ENCODE measurements around the gene MAN1A2.
"Not testable (repeated sequence)": the region's sequence is repeated elsewhere in the genome, so short reads cannot be mapped to it uniquely, and the experiment has no call there.

Gene MAN1A2

DNA sequence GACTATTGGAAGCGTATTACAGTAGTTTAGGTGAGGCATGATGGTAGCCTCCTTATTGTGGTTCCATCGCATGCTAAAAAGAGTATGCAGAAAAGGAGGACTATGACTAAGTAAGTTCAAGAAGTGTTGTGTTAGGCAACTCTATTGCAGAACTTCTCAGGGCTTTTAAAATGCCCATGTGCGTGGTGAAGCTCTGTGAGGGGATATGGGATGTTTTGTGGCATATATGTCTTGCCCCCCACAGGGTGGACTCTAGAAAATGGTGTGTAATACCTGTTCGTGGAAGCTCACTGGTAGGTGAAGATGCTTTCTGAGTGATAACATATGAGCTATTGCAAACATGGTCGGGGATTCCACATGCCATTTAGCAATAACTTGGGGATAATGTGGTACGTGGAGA, 31.7 kb downstream of the MAN1A2 start:
- DNase-seq (ENCODE audit: low read depth in 3 of 3) = no peak

- no peak for DNase-seq (ENCODE audit: low read depth in 3 of 3)
Measured at GRCh38 chr1:117401761-117402160, 34.5 kb downstream of the MAN1A2 start.

- DNase-seq (ENCODE audit: low read depth in 3 of 3) = no peak
Measured at GRCh38 chr1:117403597-117403996, 36.3 kb downstream of the MAN1A2 start.

- no peak for DNase-seq (ENCODE audit: low read depth in 3 of 3)
Measured at GRCh38 chr1:117405042-117405441, 37.8 kb downstream of the MAN1A2 start.

GRCh38 chr1:117412472-117412871, 45.2 kb downstream of the MAN1A2 start:
- DNase-seq (ENCODE audit: low read depth in 3 of 3) = no peak

DNA sequence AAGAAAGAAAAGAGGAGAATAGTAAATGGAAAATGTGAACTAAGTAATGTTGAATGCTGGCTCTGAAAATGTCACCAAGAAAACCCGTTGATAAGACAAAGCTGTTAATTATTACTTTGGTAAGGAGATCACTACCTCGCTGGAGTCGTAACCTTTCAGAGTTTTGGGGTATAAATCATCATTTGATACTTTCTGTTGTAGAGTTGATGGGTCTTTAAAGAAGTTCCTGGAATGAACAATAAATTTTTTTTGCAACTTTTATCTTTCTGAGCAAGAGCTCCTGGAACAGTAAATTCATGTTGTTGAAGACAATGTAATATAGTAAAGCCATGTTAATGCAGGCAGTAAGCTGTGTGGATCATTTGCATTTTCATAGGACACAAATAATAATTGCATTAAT, 46.2 kb downstream of the MAN1A2 start:
- DNase-seq (ENCODE audit: low read depth in 3 of 3) = no peak

GRCh38 chr1:117414943-117415342, 47.7 kb downstream of the MAN1A2 start:
- no peak for DNase-seq (ENCODE audit: low read depth in 3 of 3)

- no peak for DNase-seq (ENCODE audit: low read depth in 3 of 3)
Measured at GRCh38 chr1:117416004-117416403, 48.8 kb downstream of the MAN1A2 start.

GRCh38 chr1:117416546-117417125, 49.4 kb downstream of the MAN1A2 start:
- DNase-seq (ENCODE audit: low read depth in 3 of 3) = no peak

GRCh38 chr1:117425050-117425734, 57.9 kb downstream of the MAN1A2 start:
- no peak for DNase-seq (ENCODE audit: low read depth in 3 of 3)

DNA sequence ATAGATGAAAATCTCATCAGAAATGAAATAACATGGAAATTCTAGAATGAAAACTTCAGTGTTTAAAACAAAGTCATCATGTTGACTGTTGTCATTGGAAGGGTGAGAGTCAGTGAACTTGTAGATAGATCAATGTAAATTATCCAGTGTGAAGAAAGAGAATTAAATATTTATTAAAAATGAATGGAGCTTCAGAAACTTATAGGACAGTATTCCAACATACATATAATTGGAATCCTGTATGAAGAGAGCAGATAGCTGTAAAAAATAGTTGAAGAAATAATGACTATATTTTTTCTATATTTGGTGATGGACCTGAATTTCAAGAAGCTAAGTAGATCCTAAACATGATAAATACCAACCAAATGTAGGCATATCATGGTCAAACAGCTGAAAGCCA, 60.0 kb downstream of the MAN1A2 start:
- no peak for DNase-seq (ENCODE audit: low read depth in 3 of 3)

GRCh38 chr1:117433943-117434342, 66.7 kb downstream of the MAN1A2 start:
- no peak for DNase-seq (ENCODE audit: low read depth in 3 of 3)

DNA sequence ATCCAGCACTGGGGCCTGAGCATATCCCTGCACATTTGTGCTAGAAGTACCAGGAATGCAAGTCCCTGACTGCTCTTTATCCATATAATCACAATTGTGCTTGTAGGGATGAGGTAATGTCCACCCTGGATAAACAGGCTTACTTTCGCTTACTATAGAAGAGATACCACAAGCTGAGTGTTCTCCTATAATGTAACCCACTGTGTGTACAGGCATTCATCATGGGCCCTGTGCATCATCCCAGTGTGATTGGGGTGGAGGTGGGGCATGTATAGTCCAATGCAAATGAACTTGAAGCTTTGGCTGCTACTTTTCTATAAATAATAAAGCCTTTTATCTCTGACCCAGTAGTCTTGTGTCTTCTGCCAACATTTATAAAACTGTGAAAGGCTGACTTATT, 69.3 kb downstream of the MAN1A2 start:
- no peak for DNase-seq (ENCODE audit: low read depth in 3 of 3)

DNA sequence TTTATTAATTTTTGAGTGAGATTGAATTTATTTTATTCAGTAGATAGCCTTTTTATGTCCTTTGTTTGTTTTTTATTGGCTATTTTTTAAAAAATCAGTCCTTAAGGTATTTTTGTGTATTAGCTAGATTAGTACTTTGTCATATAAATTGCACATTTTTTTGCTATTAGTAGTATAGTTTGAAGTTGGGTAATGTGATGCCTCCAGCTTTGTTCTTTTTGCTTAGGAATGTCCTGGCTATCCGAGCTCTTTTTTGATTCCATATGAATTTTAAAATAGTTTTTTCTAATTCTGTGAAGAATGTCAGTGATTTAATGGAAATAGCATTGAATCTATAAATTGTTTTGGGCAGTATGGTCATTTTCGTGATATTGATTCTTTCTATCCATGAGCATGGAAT, 80.4 kb downstream of the MAN1A2 start:
- DNase-seq (ENCODE audit: low read depth in 3 of 3) = no peak

DNA sequence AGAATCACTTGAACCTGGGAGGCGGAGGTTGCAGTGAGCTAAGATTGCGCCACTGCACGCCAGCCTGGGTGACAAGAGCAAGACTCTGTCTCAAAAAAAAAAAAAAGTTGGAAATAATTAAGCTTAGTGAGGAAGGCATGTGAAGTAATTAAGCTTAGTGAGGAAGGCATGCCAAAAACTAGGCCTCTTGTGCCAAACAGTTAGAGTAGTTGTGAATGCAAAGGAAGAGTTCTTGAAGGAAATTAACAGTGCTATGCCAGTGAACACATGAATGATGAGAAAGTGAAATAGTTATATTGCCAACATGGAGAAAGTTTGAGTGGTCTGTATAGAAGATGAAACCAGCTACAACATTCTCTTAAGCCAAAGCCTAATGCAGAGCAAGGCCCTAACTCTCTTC, 85.0 kb downstream of the MAN1A2 start:
- DNase-seq (ENCODE audit: low read depth in 3 of 3) = no peak

GRCh38 chr1:117453958-117454357, 86.7 kb downstream of the MAN1A2 start:
- DNase-seq (ENCODE audit: low read depth in 3 of 3) = no peak

DNA sequence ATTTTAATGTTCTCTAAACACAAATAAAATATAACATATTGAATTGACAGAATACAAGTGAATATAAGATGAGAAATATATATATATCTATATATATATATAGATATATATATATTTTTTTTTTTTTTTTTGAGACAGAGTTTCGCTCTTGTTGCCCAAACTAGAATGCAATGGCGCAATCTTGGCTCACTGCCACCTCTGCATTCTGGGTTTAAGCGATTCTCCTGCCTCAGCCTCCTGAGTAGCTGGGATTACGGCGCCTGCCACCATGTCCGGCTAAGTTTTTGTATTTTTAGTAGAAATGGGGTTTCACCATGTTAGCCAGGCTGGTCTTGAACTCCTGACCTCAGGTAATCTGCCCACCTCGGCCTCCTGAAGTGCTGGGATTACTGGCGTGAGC, 91.2 kb downstream of the MAN1A2 start:
- not testable (repeated sequence) for DNase-seq (ENCODE audit: low read depth in 3 of 3)

- no peak for DNase-seq (ENCODE audit: low read depth in 3 of 3)
Measured at GRCh38 chr1:117466761-117467160, 99.5 kb downstream of the MAN1A2 start.

- no peak for DNase-seq (ENCODE audit: low read depth in 3 of 3)
Measured at GRCh38 chr1:117467336-117467735, 100.1 kb downstream of the MAN1A2 start.

DNA sequence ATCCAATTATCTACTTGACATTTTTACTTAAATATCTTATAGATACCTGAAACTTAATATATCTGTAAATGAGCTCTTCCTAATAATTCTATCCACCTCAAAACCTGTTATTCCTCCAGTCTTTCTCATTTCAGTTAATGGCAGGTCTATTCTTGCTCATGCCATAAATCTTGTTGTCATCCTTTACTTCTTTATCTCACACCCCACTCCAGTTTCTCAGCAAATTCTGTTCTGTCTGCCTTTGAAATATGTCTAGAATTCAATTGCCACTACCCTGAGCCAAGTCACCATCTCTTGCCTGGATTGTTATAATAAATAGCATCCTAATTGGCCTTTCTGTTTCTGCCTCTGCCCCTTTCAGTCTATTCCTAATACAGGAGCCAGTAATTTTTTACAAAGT, 105.8 kb downstream of the MAN1A2 start:
- DNase-seq (ENCODE audit: low read depth in 3 of 3) = no peak

GRCh38 chr1:117475495-117475894, 108.2 kb downstream of the MAN1A2 start:
- not testable (repeated sequence) for DNase-seq (ENCODE audit: low read depth in 3 of 3)

DNA sequence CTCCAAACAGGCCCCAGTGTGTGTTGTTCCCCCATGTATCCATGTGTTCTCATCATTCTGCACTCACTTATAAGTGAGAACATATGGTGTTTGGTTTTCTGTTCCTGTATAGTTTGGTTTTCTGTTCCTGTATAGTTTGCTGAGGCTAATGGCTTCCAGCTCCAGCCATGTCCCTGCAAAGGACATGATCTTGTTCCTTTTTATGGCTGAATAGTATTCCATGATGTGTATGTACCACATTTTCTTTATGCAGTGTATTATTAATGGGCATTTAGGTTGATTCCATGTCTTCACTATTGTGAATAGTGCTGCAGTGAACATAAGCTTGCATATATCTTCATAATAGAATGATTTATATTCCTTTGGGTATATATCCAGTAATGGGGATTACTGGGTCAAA, 111.8 kb downstream of the MAN1A2 start:
- no peak for DNase-seq (ENCODE audit: low read depth in 3 of 3)

DNA sequence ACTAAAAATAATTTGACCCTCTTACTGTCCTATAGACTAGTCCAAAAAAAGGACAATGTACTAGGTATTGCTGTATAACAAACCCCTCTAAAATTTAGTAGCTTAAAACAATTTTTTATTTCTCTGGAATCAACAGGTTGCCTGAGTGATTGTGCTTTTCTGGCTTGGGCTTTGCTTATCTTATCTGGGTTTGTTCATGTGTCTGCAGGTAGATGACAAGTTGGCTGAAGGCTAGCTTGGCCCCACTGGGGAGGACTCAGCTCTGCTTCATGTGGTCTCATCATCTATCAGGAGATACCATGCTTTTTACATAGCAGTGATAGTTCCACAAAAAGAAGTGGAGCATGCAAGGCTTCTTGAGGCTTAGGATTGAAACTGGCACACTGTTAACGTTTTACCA, 114.2 kb downstream of the MAN1A2 start:
- DNase-seq (ENCODE audit: low read depth in 3 of 3) = no peak

DNA sequence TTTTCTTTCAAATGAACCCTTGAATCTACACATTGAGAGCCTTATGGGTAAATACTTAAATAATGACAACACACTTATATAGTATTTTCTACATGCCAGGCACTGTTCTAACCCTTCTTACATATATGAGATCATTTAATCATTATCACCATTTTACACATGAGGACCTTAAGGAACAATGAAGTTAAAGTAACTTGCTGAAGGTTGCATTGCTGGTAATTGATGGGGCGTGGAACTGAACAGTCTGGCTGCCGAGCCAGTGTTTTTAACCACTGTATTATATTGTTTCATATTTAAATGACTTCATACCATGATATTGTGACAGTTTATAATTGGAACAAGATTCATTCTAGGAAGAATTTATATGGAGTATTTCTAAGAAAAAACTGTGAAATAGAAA, 126.7 kb downstream of the MAN1A2 start:
- DNase-seq (ENCODE audit: low read depth in 3 of 3) = no peak

Measured in stimulated activated CD4-positive, alpha-beta T cell treated with anti-CD3 and anti-CD28 coated beads, TNF-alpha, amount 100 ng/mL, for 4 hours (primary cell).